HepG2 (cell line): ENCODE data around the gene GBP7.

Experiments
- CTCF ChIP-seq: sonication (generic); formaldehyde crosslinking; IDR thresholded peaks from 2 replicates; pipeline ENCODE4 v1.5.0; 2020; ENCODE audit warnings: mild to moderate bottlenecking, missing genetic modification reagents, moderate library complexity
- DMAP1 ChIP-seq: IDR thresholded peaks from 2 replicates; pipeline ENCODE4 v1.6.1; 2016
- E2F1 ChIP-seq: sonication (generic); formaldehyde crosslinking; IDR thresholded peaks from 2 replicates; pipeline ENCODE4 v1.5.0; 2020; ENCODE audit warnings: missing genetic modification reagents
- MXI1 ChIP-seq: IDR thresholded peaks from 3 replicates; pipeline ENCODE4 v1.6.1; 2012; ENCODE audit warnings: low read depth, low read length, inconsistent platforms, borderline replicate concordance
- MYNN ChIP-seq: sonication (generic); formaldehyde crosslinking; IDR thresholded peaks from 2 replicates; pipeline ENCODE4 v1.4.0; 2020; ENCODE audit warnings: mild to moderate bottlenecking, low read depth, missing genetic modification reagents
- PATZ1 ChIP-seq: sonication (generic); formaldehyde crosslinking; IDR thresholded peaks from 2 replicates; pipeline ENCODE4 v1.4.0; 2020; ENCODE audit warnings: missing genetic modification reagents
- POLR2A ChIP-seq, 2 experiments: IDR thresholded peaks; 2 replicates each; pipeline ENCODE4 v1.6.1; 2011; ENCODE audit warnings: low read depth in 2 of 2, low read length in 2 of 2, mild to moderate bottlenecking in 1 of 2, moderate library complexity in 1 of 2; ENCODE audit not compliant: insufficient read depth in 1 of 2
- USF2 ChIP-seq, 2 experiments: sonication (generic) in 1 of 2; formaldehyde crosslinking in 1 of 2; IDR thresholded peaks; 2 replicates each; pipeline versions ENCODE4 v1.5.1 to v1.6.1; 2011 to 2020; ENCODE audit warnings: borderline replicate concordance in 1 of 2, low read depth in 1 of 2, low read length in 1 of 2, mild to moderate bottlenecking in 1 of 2, missing genetic modification reagents in 1 of 2, moderate library complexity in 1 of 2
- ZSCAN30 ChIP-seq: sonication (generic); formaldehyde crosslinking; IDR thresholded peaks from 2 replicates; pipeline ENCODE4 v1.5.0; 2020; ENCODE audit warnings: mild to moderate bottlenecking, missing genetic modification reagents

GRCh38 chr1:89179343-89179742 is 3.5 kb upstream of the GBP7 start:
- TF ChIP-seq MYNN (CRISPR knock-in tag) (no peak), E2F1 (CRISPR knock-in tag) (no peak), POLR2A (IDR thresholded peaks at IDR 0.05; ENCODE audit: insufficient read depth in 1 of 2, low read depth in 2 of 2, low read length in 2 of 2) (no peak), CTCF (CRISPR knock-in tag) (no peak), ZSCAN30 (CRISPR knock-in tag) (no peak), USF2 (IDR thresholded peaks at IDR 0.05; ENCODE audit: low read depth, low read length) (no peak), USF2 (CRISPR knock-in tag; IDR thresholded peaks at IDR 0.05; ENCODE audit: borderline replicate concordance) (no peak), DMAP1 (CRISPR knock-in tag) (no peak), PATZ1 (CRISPR knock-in tag) (no peak), MXI1 (no peak)
